ENCODE results near the gene MYLK.

Gene MYLK

DNA sequence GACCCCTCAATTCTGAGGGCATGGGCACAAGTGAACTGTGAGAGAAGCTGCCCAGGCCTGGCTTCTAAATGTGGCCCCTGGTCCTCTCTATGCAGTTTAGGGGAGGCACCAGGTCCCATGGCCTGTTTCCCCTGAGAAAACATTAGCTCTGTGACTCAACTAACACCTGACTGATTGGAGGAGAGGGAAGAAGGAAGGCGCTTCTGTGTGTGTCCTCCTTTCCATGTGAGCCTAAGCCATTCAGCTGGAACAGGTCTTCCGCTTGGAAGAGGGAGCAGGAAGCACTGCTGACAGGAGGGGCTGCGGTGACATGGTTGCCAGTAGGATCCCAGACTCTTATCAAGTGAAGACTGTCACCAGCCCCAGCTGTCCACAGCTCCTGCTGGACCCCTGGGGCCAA is 79.5 kb downstream of the MYLK start:
- Histone ChIP-seq H3K79me2 (ENCODE audit: insufficient read depth, low read length) (no peaks in the 10 kb centered on the region), H2AFZ (ENCODE audit: low read length) (no peak overlapping the region), H3F3A (ENCODE audit: insufficient read depth, low read length) (no peaks in the 10 kb centered on the region), H3K9me3 (ENCODE audit: low read length) (no peaks in the 10 kb centered on the region), H3K9me2 (ENCODE audit: low read depth, low read length) (no peaks in the 10 kb centered on the region), H3K4me2 (ENCODE audit: low read length) (no peak overlapping the region), H3K36me3 (ENCODE audit: insufficient read depth, low read length) (no peaks in the 10 kb centered on the region), H3K4me3 (ENCODE audit: low read depth, low read length, poor library complexity, severe bottlenecking) (no peak overlapping the region), H3K9ac (ENCODE audit: low read length) (no peak overlapping the region), H3K27ac (ENCODE audit: low read depth, low read length, poor library complexity, severe bottlenecking) (no peak overlapping the region), H3K4me1 (ENCODE audit: insufficient read depth, low read length, severe bottlenecking) (no peaks in the 10 kb centered on the region), H3K27me3 (ENCODE audit: insufficient read depth, low read length) (no peaks in the 10 kb centered on the region), H4K20me1 (ENCODE audit: insufficient read depth, low read length) (no peaks in the 10 kb centered on the region)
- TF ChIP-seq, protein P1, sequence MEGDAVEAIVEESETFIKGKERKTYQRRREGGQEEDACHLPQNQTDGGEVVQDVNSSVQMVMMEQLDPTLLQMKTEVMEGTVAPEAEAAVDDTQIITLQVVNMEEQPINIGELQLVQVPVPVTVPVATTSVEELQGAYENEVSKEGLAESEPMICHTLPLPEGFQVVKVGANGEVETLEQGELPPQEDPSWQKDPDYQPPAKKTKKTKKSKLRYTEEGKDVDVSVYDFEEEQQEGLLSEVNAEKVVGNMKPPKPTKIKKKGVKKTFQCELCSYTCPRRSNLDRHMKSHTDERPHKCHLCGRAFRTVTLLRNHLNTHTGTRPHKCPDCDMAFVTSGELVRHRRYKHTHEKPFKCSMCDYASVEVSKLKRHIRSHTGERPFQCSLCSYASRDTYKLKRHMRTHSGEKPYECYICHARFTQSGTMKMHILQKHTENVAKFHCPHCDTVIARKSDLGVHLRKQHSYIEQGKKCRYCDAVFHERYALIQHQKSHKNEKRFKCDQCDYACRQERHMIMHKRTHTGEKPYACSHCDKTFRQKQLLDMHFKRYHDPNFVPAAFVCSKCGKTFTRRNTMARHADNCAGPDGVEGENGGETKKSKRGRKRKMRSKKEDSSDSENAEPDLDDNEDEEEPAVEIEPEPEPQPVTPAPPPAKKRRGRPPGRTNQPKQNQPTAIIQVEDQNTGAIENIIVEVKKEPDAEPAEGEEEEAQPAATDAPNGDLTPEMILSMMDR (IDR thresholded peaks at IDR 0.05; ENCODE audit: low read length) = no peak
- TF ChIP-seq EZH2 (IDR thresholded peaks at IDR 0.05; ENCODE audit: borderline replicate concordance, low read length) = no peak

DNA sequence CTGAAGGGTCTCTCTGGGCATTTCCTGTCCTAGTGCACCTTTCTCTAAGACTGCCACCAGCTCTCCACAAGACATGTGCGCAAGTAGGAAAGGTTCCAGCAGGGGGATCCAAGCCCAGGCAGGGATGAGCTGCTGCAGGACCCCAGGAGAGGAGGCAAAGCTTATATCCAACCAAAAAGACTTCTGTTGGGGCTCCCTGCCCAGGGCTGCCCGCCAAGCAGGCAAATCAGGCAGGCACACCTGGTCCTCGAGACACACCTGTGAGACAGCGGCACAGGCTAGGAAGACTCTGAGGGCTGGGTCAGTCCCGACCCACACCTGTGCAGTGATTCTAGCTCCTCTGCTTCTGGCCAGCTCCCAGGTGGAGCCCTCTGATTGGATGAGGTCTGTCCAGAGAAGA is 80.6 kb downstream of the MYLK start:
- H3F3A ChIP-seq (ENCODE audit: insufficient read depth, low read length) = no peaks in the 10 kb centered on the region
- no peaks in the 10 kb centered on the region for H3K27me3 ChIP-seq (ENCODE audit: insufficient read depth, low read length)
- no peaks in the 10 kb centered on the region for H3K36me3 ChIP-seq (ENCODE audit: insufficient read depth, low read length)
- H3K4me2 ChIP-seq (ENCODE audit: low read length) = no peak overlapping the region
- H3K4me1 ChIP-seq (ENCODE audit: insufficient read depth, low read length, severe bottlenecking) = no peaks in the 10 kb centered on the region
- no peaks in the 10 kb centered on the region for H3K79me2 ChIP-seq (ENCODE audit: insufficient read depth, low read length)
- H3K9ac ChIP-seq (ENCODE audit: low read length) = no peak overlapping the region
- no peak for TF ChIP-seq EZH2 (IDR thresholded peaks at IDR 0.05; ENCODE audit: borderline replicate concordance, low read length)
- TF ChIP-seq, protein P1 (IDR thresholded peaks at IDR 0.05; ENCODE audit: low read length) = no peak
- no peak overlapping the region for H3K4me3 ChIP-seq (ENCODE audit: low read depth, low read length, poor library complexity, severe bottlenecking)
- no peak overlapping the region for H2AFZ ChIP-seq (ENCODE audit: low read length)
- H4K20me1 ChIP-seq (ENCODE audit: insufficient read depth, low read length) = no peaks in the 10 kb centered on the region
- no peaks in the 10 kb centered on the region for H3K9me3 ChIP-seq (ENCODE audit: low read length)
- H3K9me2 ChIP-seq (ENCODE audit: low read depth, low read length) = no peaks in the 10 kb centered on the region
- no peak overlapping the region for H3K27ac ChIP-seq (ENCODE audit: low read depth, low read length, poor library complexity, severe bottlenecking)

DNA sequence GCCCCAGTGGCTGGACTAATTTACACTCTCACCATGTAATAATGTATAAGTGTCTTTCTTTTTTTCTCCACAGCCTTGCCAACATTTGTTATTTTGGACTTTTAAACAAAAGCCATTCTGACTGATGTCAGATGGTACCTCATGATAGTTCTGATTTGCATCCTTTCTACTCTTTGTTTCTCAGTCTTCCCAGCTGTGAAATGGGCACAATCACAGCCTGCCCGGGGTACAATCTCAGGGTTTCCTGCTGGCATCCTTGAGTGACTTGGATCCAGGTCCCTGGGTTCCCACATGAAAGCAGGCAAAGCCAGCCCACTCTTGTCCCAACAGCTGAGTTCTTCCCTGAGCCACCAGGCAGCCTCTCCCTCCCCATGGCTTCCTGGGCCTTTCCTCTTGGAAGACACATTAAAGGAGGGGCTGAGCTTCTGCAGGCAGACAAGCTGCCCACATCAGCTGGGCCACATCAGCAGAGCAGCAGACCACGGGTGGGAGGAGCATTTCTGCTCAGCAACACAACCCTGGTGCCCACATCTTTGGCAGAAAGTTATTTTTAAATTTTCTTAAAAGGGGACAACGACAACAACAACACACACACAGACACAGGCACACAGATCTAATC is 82.0 kb downstream of the MYLK start:
- Histone ChIP-seq H3F3A (ENCODE audit: insufficient read depth, low read length) (no peaks in the 10 kb centered on the region), H3K27me3 (ENCODE audit: insufficient read depth, low read length) (no peaks in the 10 kb centered on the region), H3K4me2 (ENCODE audit: low read length) (no peak overlapping the region), H3K27ac (ENCODE audit: low read depth, low read length, poor library complexity, severe bottlenecking) (no peak overlapping the region), H3K4me1 (ENCODE audit: insufficient read depth, low read length, severe bottlenecking) (no peaks in the 10 kb centered on the region), H4K20me1 (ENCODE audit: insufficient read depth, low read length) (no peaks in the 10 kb centered on the region), H2AFZ (ENCODE audit: low read length) (no peak overlapping the region), H3K36me3 (ENCODE audit: insufficient read depth, low read length) (no peaks in the 10 kb centered on the region), H3K4me3 (ENCODE audit: low read depth, low read length, poor library complexity, severe bottlenecking) (no peak overlapping the region), H3K9me3 (ENCODE audit: low read length) (no peaks in the 10 kb centered on the region), H3K9ac (ENCODE audit: low read length) (no peak overlapping the region), H3K9me2 (ENCODE audit: low read depth, low read length) (no peaks in the 10 kb centered on the region), H3K79me2 (ENCODE audit: insufficient read depth, low read length) (no peaks in the 10 kb centered on the region)
- TF ChIP-seq, protein P1 (IDR thresholded peaks at IDR 0.05; ENCODE audit: low read length) = no peak
- no peak for TF ChIP-seq EZH2 (IDR thresholded peaks at IDR 0.05; ENCODE audit: borderline replicate concordance, low read length)

Data from OCI-LY1 (cell line).